Loucy (cell line): ENCODE data around the gene PRR35.

ENCODE experiments used
- EZH2phosphoT487 ChIP-seq: fragments of 200-600 bp; IDR thresholded peaks from 2 replicates; pipeline ENCODE4 v1.6.1; 2018; ENCODE audit warnings: antibody characterized with exemption, mild to moderate bottlenecking, moderate library complexity, borderline replicate concordance
- TF ChIP-seq, protein P1 (sequence below): fragments of 200-600 bp; sonication (generic); conservative IDR thresholded peaks from 2 replicates; pipeline ENCODE4 v1.5.1; 2014; ENCODE audit warnings: mild to moderate bottlenecking, antibody characterized with exemption, low read length

DNA sequence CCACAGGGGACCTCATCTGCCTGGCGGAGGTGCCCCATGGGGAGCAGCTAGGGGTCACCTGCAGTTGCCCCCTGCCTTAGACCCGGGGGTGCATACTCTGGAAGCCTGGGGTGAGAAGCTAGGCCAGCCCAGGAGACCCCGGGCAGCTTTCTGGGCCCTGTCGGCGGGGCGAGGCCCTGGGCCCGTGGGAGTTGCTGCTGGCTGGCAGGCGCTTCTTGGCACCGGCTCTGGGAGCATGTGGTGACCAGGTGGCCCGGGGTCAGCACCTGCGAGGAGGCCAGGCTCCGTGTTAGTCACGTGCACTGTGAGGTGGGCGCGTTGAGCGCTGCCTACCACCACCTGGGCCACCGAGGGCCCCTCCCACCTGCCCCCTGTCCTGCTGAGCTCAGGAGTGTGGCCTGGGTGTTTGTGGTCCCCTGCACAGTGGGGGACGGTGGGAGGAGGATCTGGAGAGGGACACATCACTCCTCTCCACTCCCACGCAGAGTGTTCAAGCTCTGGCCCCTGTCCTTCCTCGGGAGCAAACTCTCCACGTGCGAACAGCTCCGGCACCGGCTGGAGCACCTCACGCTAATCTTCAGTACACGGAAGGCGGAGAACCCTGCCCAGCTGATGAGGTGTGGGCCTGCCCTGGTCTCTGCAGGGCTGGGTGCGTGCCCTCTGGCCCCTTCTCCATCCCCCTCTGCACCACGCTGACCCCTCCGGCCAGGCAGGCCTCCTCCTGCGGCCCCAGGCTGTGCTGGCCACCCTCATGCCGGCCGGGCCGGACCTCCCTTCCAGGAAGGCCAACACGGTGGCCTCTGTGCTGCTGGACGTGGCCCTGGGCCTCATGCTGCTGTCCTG is 15.4 kb downstream of the PRR35 start:
- TF ChIP-seq, protein P1, sequence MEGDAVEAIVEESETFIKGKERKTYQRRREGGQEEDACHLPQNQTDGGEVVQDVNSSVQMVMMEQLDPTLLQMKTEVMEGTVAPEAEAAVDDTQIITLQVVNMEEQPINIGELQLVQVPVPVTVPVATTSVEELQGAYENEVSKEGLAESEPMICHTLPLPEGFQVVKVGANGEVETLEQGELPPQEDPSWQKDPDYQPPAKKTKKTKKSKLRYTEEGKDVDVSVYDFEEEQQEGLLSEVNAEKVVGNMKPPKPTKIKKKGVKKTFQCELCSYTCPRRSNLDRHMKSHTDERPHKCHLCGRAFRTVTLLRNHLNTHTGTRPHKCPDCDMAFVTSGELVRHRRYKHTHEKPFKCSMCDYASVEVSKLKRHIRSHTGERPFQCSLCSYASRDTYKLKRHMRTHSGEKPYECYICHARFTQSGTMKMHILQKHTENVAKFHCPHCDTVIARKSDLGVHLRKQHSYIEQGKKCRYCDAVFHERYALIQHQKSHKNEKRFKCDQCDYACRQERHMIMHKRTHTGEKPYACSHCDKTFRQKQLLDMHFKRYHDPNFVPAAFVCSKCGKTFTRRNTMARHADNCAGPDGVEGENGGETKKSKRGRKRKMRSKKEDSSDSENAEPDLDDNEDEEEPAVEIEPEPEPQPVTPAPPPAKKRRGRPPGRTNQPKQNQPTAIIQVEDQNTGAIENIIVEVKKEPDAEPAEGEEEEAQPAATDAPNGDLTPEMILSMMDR, result no peak
- TF ChIP-seq EZH2phosphoT487, result no peak
